Measurements from ENCODE around the gene NPIPB6. TPM values are rescaled to one million over a fixed set of nuclear protein-coding genes. Genes with fewer than 3 reads are reported as not detected.

NPIPB6 gene
- total RNA-seq, 1 donor from 2014 or later = 0.29 TPM

- DNase-seq (ENCODE audit: low read depth) = no peak
- no peak overlapping the region for H3K4me3 ChIP-seq (ENCODE audit: low read depth, low read length)
- TF ChIP-seq CTCF (conservative IDR thresholded peaks at IDR 0.05; ENCODE audit: low read depth, low read length) = no peak
Observed at GRCh38 chr16:28319476-28320022, 43.8 kb downstream of the NPIPB6 start.

- no peak for DNase-seq (ENCODE audit: low read depth)
- H3K4me3 ChIP-seq (ENCODE audit: low read depth, low read length) = no peak overlapping the region
- TF ChIP-seq CTCF (conservative IDR thresholded peaks at IDR 0.05; ENCODE audit: low read depth, low read length) = no peak
Observed at GRCh38 chr16:28318042-28318744, 45.1 kb downstream of the NPIPB6 start.

GRCh38 chr16:28317040-28317880 lies 46.0 kb downstream of the NPIPB6 start:
- H3K4me3 ChIP-seq (ENCODE audit: low read depth, low read length) = no peak overlapping the region
- DNase-seq (ENCODE audit: low read depth) = no peak
- TF ChIP-seq CTCF (conservative IDR thresholded peaks at IDR 0.05; ENCODE audit: low read depth, low read length) = peak; percentile 82

GRCh38 chr16:28316054-28316453 lies 47.3 kb downstream of the NPIPB6 start:
- no peak for TF ChIP-seq CTCF (conservative IDR thresholded peaks at IDR 0.05; ENCODE audit: low read depth, low read length)
- DNase-seq (ENCODE audit: low read depth) = no peak
- no peak overlapping the region for H3K4me3 ChIP-seq (ENCODE audit: low read depth, low read length)

GRCh38 chr16:28313587-28313986 lies 49.7 kb downstream of the NPIPB6 start:
- no peak for DNase-seq (ENCODE audit: low read depth)
- no peak for TF ChIP-seq CTCF (conservative IDR thresholded peaks at IDR 0.05; ENCODE audit: low read depth, low read length)
- H3K4me3 ChIP-seq (ENCODE audit: low read depth, low read length) = no peak overlapping the region

GRCh38 chr16:28312327-28312726 lies 51.0 kb downstream of the NPIPB6 start:
- TF ChIP-seq CTCF (conservative IDR thresholded peaks at IDR 0.05; ENCODE audit: low read depth, low read length) = no peak

More at GRCh38 chr16:28312327-28312726, 51.0 kb downstream of the NPIPB6 start:
- no peak for DNase-seq (ENCODE audit: low read depth)
- no peak overlapping the region for H3K4me3 ChIP-seq (ENCODE audit: low read depth, low read length)
